Omental fat pad (tissue), 4 donors: ENCODE results near the gene BMP5. TPM values are rescaled to one million over a fixed set of nuclear protein-coding genes. Genes with fewer than 3 reads are reported as not detected.

Experiments used
- ATAC-seq: fragments of 150-250 bp; one replicate; pipeline ENCODE4 v1.9.1; 2016; ENCODE audit warnings: mild to moderate bottlenecking, moderate library complexity; ENCODE audit not compliant: low FRiP score
- DNase-seq: peaks from one replicate; pipeline ENCODE4 v3.0.0-alpha.2; 2019; ENCODE audit warnings: low spot score
- CTCF ChIP-seq, 3 donors: fragments of 450-650 bp; IDR thresholded peaks; one replicate each; pipeline ENCODE4 v1.5.1; 2016 to 2017; ENCODE audit warnings: antibody characterized with exemption in 3 of 3, mild to moderate bottlenecking in 3 of 3, moderate library complexity in 2 of 3
- total RNA-seq, 4 donors: library from RNA; depleted of rRNA; stranded (reverse); fragments of >200 nt; gene quantifications; one replicate each; pipeline ENCODE4 v1.1.0, GENCODE V29; 2016

BMP5 gene
- total RNA-seq, 4 donors from 2014 or later: 1.4 TPM; not detected in 3

DNA sequence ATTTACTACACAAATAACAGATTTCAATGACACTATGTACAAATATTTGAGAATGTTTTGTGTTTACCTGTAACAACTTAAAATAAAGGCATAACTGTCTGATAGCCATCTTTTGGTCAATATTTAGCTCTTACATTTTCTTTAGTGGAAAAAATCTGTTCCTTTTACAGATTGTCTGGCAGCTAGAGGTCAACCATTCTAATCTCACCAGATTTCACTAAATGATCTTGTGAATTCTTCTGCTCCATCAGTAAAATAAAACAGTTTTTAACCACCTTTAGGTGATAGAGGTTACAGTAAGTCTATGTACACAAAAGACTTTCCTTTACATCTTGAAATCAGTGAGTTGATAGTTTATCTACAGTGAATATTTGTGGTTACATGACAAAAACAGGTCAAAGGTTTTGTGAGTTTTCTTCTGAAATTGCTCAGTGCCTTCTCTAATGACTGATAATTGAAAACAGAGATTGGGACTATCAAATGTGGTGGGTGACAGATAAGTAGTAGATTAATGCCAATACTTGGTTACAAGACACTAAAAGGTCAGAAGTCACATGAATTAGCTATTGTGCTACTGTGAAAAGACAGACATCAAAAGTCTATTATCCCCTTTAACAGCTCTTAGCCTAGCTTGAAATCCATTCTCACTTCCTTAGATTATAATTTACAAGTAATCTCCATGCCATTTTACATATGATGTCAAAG is 47.4 kb downstream of the BMP5 start:
- DNase-seq (no peak), ATAC-seq (no peak)
- no peak for TF ChIP-seq CTCF (IDR thresholded peaks at IDR 0.05)

DNA sequence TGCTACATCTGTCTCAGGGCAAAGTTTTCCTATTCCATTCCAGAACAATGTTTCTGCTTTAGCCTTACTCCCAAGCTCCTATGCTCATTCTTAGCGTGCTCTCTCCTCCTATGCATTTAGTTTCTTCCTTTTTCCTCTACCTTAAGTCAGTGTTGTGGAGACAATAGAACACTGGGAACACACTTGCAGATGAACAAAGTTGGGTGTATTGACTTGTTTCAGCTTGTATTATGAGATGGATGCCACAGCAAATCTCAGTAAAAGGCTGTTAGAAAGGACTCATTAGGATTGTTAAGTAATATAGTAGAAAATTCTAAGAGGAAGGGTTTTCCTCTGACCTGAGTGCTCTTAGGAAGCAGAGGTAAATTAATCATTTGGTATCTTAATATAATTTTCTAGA is 48.4 kb downstream of the BMP5 start:
- DNase-seq (no peak), ATAC-seq (no peak)
- no peak for TF ChIP-seq CTCF (IDR thresholded peaks at IDR 0.05)

- TF ChIP-seq CTCF (IDR thresholded peaks at IDR 0.05): no peak
- no peak for DNase-seq
- peak; percentile 78 for ATAC-seq
Observed at GRCh38 chr6:55825402-55826051, 49.9 kb downstream of the BMP5 start.

GRCh38 chr6:55822815-55823214 is 52.6 kb downstream of the BMP5 start:
- no peak for ATAC-seq
- TF ChIP-seq CTCF (IDR thresholded peaks at IDR 0.05): no peak
- no peak for DNase-seq

GRCh38 chr6:55822005-55822404 is 53.4 kb downstream of the BMP5 start:
- DNase-seq (no peak), ATAC-seq (no peak)
- no peak for TF ChIP-seq CTCF (IDR thresholded peaks at IDR 0.05)

- no peak for TF ChIP-seq CTCF (IDR thresholded peaks at IDR 0.05)
- no peak for ATAC-seq
- DNase-seq: no peak
Observed at GRCh38 chr6:55820696-55821095, 54.7 kb downstream of the BMP5 start.

- no peak for TF ChIP-seq CTCF (IDR thresholded peaks at IDR 0.05)
- no peak for DNase-seq
- ATAC-seq: no peak
Observed at GRCh38 chr6:55819811-55820210, 55.6 kb downstream of the BMP5 start.
